Keratinocyte (primary cell): ENCODE measurements around the gene KMT5B. TPM values are rescaled to one million over a fixed set of nuclear protein-coding genes. Genes with fewer than 3 reads are reported as not detected.

Experiments used
- DNase-seq: peaks from one replicate; pipeline ENCODE4 v3.0.0-alpha.2; 2011; ENCODE audit warnings: low read depth, missing footprints, low spot score
- FAIRE-seq: peaks from 2 replicates; lab custom pipeline; 2011; peaks lifted over from hg19 to GRCh38; lab: Jason Lieb, UNC
- H2AFZ ChIP-seq: 2 replicates; pipeline ENCODE4 v1.6.0; 2012; ENCODE audit warnings: low read length, control low read depth, inconsistent platforms; ENCODE audit not compliant: control insufficient read depth
- H3K27ac ChIP-seq: 2 replicates; pipeline ENCODE4 v1.5.1; 2011; ENCODE audit warnings: low read length; ENCODE audit not compliant: control insufficient read depth, insufficient read depth
- H3K27me3 ChIP-seq: 3 replicates; pipeline ENCODE4 v1.6.0; 2011; ENCODE audit warnings: low read length; ENCODE audit not compliant: control insufficient read depth, insufficient read depth; ENCODE audit errors: extremely low read depth
- H3K36me3 ChIP-seq, 2 experiments: 2 replicates in 1 of 2; 3 replicates in 1 of 2; pipeline ENCODE4 v1.5.1; 2011; ENCODE audit warnings: low read length in 2 of 2, mild to moderate bottlenecking in 1 of 2; ENCODE audit not compliant: control insufficient read depth in 2 of 2, insufficient read depth in 2 of 2; ENCODE audit errors: extremely low read depth in 1 of 2
- H3K4me1 ChIP-seq: 3 replicates; pipeline ENCODE4 v1.5.1; 2011; ENCODE audit warnings: low read length; ENCODE audit not compliant: control insufficient read depth, insufficient read depth; ENCODE audit errors: extremely low read depth
- H3K4me2 ChIP-seq: 3 replicates; pipeline ENCODE4 v1.6.0; 2011; ENCODE audit warnings: low read depth, low read length; ENCODE audit not compliant: control insufficient read depth, insufficient read depth; ENCODE audit errors: extremely low read depth
- H3K4me3 ChIP-seq, 3 experiments: fragments of 200-600 bp in 1 of 3; sonication (generic) in 1 of 3; 2 replicates in 2 of 3; 3 replicates in 1 of 3; pipeline ENCODE4 v1.5.1; 2011 to 2016; ENCODE audit warnings: low read length in 3 of 3, mild to moderate bottlenecking in 3 of 3, control low read depth in 2 of 3, inconsistent platforms in 1 of 3, low read depth in 1 of 3, mixed read lengths in 1 of 3, mixed run types in 1 of 3, moderate library complexity in 1 of 3; ENCODE audit not compliant: control insufficient read depth in 2 of 3, insufficient read depth in 2 of 3; ENCODE audit errors: extremely low read depth in 1 of 3
- H3K79me2 ChIP-seq: 2 replicates; pipeline ENCODE4 v1.6.0; 2012; ENCODE audit warnings: low read length; ENCODE audit not compliant: control insufficient read depth, insufficient read depth
- H3K9ac ChIP-seq: 3 replicates; pipeline ENCODE4 v1.6.0; 2011; ENCODE audit warnings: low read length; ENCODE audit not compliant: control insufficient read depth, insufficient read depth; ENCODE audit errors: extremely low read depth
- H3K9me1 ChIP-seq: 3 replicates; pipeline ENCODE4 v1.6.0; 2011; ENCODE audit warnings: low read length; ENCODE audit not compliant: control insufficient read depth, insufficient read depth; ENCODE audit errors: extremely low read depth
- H3K9me3 ChIP-seq: 2 replicates; pipeline ENCODE4 v1.5.1; 2012; ENCODE audit warnings: low read depth, low read length; ENCODE audit not compliant: control insufficient read depth
- H4K20me1 ChIP-seq: 3 replicates; pipeline ENCODE4 v1.6.0; 2011; ENCODE audit warnings: low read length; ENCODE audit not compliant: control insufficient read depth, insufficient read depth; ENCODE audit errors: extremely low read depth
- CTCF ChIP-seq, 3 experiments: IDR thresholded peaks in 1 of 3; conservative IDR thresholded peaks in 1 of 3; optimal IDR thresholded peaks in 1 of 3; 2 replicates in 2 of 3; 3 replicates in 1 of 3; pipeline versions ENCODE3 to v1.5.1; 2011; ENCODE audit warnings: low read length in 3 of 3, mild to moderate bottlenecking in 3 of 3, moderate library complexity in 2 of 3, control low read depth in 1 of 3, inconsistent platforms in 1 of 3; ENCODE audit not compliant: insufficient read depth in 2 of 3; ENCODE audit errors: extremely low read depth in 1 of 3
- EZH2 ChIP-seq: IDR thresholded peaks from one replicate; pipeline ENCODE4 v1.6.1; 2012; ENCODE audit warnings: inconsistent platforms, mild to moderate bottlenecking, low read length, moderate library complexity
- dilution Hi-C: fragments of 300-500 bp; cut with MboI; formaldehyde crosslinking; loops from one replicate; pipeline ENCODE4 v1.7.0; 2020; ENCODE audit warnings: low sequenced_read_pairs; ENCODE audit not compliant: extremely low pct_ligation_motif_present
- polyA plus RNA-seq, 5 experiments: library from polyadenylated mRNA; depleted of rRNA in 3 of 5; stranded (reverse) in 3 of 5; stranded (forward) in 1 of 5; unstranded in 1 of 5; fragments of >200 nt; gene quantifications; 1 replicate in 1 of 5; 2 replicates in 3 of 5; 3 replicates in 1 of 5; pipeline versions ENCODE4 v1.2.1 to v1.2.3, GENCODE V29; 2011 to 2012; ENCODE audit warnings: missing spikeins in 2 of 5, low read depth in 1 of 5, low replicate concordance in 1 of 5

The KMT5B gene
- polyA plus RNA-seq, 1 donor (not counting 4 experiments of a cell fraction or from before 2014, with no cell fraction given), result 17.2 TPM

GRCh38 chr11:68141246-68142027, 71.7 kb downstream of the KMT5B start:
- H3K4me3 ChIP-seq, result no peak overlapping the region
- TF ChIP-seq CTCF (optimal IDR thresholded peaks at IDR 0.05 in 1 of 3, IDR thresholded peaks at IDR 0.05 in 1 of 3, conservative IDR thresholded peaks at IDR 0.05 in 1 of 3; ENCODE audit: extremely low read depth in 1 of 3, insufficient read depth in 2 of 3, low read length in 3 of 3) (no peak), EZH2 (no peak)
- H3K4me1 ChIP-seq, result no peaks in the 10 kb centered on the region
- FAIRE-seq, result no peak
- no peak overlapping the region for H2AFZ ChIP-seq
- H4K20me1 ChIP-seq, result no peaks in the 10 kb centered on the region
- H3K9me3 ChIP-seq, result no peaks in the 10 kb centered on the region
- peaks cover 4% of the 10 kb centered on the region for H3K27me3 ChIP-seq
- no peak overlapping the region for H3K9ac ChIP-seq
- H3K79me2 ChIP-seq, result no peaks in the 10 kb centered on the region
- no peaks in the 10 kb centered on the region for H3K9me1 ChIP-seq
- no peak for DNase-seq
- dilution Hi-C loops, result no loop called here
- no peak overlapping the region for H3K4me2 ChIP-seq
- H3K27ac ChIP-seq, result no peak overlapping the region
- H3K36me3 ChIP-seq, result no peaks in the 10 kb centered on the region

GRCh38 chr11:68140496-68141245, 72.4 kb downstream of the KMT5B start:
- no peak overlapping the region for H3K9ac ChIP-seq
- FAIRE-seq (no peak), DNase-seq (no peak)
- no peaks in the 10 kb centered on the region for H3K36me3 ChIP-seq
- H3K9me3 ChIP-seq, result no peaks in the 10 kb centered on the region
- no peaks in the 10 kb centered on the region for H3K4me1 ChIP-seq
- H3K9me1 ChIP-seq, result no peaks in the 10 kb centered on the region
- no peaks in the 10 kb centered on the region for H3K79me2 ChIP-seq
- no peaks in the 10 kb centered on the region for H4K20me1 ChIP-seq
- H3K4me2 ChIP-seq, result no peak overlapping the region
- H3K27ac ChIP-seq, result no peak overlapping the region
- H3K4me3 ChIP-seq, result no peak overlapping the region
- H3K27me3 ChIP-seq, result peaks cover 4% of the 10 kb centered on the region
- dilution Hi-C loops, result no loop called here
- TF ChIP-seq EZH2 (no peak), CTCF (optimal IDR thresholded peaks at IDR 0.05 in 1 of 3, IDR thresholded peaks at IDR 0.05 in 1 of 3, conservative IDR thresholded peaks at IDR 0.05 in 1 of 3; ENCODE audit: extremely low read depth in 1 of 3, insufficient read depth in 2 of 3, low read length in 3 of 3) (no peak)
- no peak overlapping the region for H2AFZ ChIP-seq
